MM.1S (cell line): ENCODE results near the gene MAPKAPK5.

Experiments
- EZH2phosphoT487 ChIP-seq: fragments of 300-600 bp; sonication (generic); IDR thresholded peaks from 2 replicates; pipeline ENCODE4 v1.6.1; 2018; ENCODE audit warnings: antibody characterized with exemption, low read length
- TF ChIP-seq, protein P1 (sequence below): fragments of 300-600 bp; sonication (generic); IDR thresholded peaks from 2 replicates; pipeline ENCODE4 v1.5.1; 2016; ENCODE audit warnings: antibody characterized with exemption, low read length, mixed read lengths

DNA sequence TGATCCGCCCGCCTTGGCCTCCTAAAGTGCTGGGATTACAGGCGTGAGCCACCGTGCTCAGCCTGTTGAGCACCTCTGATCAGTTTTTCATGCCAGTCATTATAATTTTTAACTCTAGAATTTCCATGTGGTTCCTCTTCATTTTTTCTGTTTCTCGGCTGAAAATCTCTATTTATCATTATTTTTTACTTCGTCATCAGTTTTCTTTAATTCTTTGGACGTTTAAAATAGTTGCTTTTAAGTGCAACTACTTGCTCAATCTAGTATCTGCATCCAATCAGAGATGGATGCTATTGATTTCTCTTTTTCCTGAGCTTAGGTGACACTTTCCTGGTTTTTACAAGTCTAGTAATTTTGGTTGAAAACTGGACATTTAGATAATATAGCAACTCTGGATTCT lies 16.8 kb downstream of the MAPKAPK5 start:
- TF ChIP-seq, protein P1, sequence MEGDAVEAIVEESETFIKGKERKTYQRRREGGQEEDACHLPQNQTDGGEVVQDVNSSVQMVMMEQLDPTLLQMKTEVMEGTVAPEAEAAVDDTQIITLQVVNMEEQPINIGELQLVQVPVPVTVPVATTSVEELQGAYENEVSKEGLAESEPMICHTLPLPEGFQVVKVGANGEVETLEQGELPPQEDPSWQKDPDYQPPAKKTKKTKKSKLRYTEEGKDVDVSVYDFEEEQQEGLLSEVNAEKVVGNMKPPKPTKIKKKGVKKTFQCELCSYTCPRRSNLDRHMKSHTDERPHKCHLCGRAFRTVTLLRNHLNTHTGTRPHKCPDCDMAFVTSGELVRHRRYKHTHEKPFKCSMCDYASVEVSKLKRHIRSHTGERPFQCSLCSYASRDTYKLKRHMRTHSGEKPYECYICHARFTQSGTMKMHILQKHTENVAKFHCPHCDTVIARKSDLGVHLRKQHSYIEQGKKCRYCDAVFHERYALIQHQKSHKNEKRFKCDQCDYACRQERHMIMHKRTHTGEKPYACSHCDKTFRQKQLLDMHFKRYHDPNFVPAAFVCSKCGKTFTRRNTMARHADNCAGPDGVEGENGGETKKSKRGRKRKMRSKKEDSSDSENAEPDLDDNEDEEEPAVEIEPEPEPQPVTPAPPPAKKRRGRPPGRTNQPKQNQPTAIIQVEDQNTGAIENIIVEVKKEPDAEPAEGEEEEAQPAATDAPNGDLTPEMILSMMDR: no peak
- no peak for TF ChIP-seq EZH2phosphoT487
